GM19238 (cell line): ENCODE results near the gene PPP1R13L.
A peak's percentile ranks its signal among the peaks of the same experiment; 100 is the strongest.
"Not testable (repeated sequence)": the region's sequence is repeated elsewhere in the genome, so short reads cannot be mapped to it uniquely, and the experiment has no call there.

Experiments
- DNase-seq: peaks from one replicate; pipeline ENCODE4 v3.0.0; 2011; ENCODE audit warnings: low spot score; ENCODE audit not compliant: insufficient read length

PPP1R13L gene

DNA sequence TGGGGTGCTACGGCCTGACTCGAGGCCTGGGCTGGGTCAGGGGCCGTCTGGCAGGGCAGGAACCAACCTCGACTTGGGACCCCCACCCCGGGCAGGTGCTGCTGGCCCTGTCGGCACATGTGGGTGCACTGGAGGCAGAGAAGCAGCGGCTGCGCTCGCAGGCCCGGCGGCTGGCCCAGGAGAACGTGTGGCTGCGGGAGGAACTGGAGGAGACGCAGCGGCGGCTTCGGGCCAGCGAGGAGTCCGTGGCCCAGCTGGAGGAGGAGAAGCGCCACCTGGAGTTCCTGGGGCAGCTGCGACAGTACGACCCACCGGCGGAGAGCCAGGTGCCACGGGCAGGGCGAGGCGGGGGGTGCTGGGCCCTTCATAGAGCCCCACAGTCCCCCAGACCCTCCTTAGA is 58.4 kb downstream of the PPP1R13L start:
- DNase-seq: no peak

DNA sequence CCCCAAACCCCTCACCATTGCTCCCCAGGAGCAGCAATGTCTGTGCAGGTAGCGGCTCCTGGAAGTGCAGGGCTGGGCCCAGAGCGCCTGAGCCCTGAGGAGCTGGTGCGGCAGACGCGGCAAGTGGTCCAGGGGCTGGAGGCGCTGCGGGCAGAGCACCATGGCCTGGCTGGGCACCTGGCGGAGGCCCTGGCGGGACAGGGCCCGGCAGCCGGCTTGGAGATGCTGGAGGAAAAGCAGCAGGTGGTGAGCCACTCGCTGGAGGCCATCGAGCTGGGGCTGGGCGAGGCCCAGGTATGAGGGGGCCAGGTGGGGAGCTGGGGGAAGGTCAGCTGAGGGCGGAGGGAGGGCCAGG is 59.4 kb downstream of the PPP1R13L start:
- DNase-seq: no peak

DNA sequence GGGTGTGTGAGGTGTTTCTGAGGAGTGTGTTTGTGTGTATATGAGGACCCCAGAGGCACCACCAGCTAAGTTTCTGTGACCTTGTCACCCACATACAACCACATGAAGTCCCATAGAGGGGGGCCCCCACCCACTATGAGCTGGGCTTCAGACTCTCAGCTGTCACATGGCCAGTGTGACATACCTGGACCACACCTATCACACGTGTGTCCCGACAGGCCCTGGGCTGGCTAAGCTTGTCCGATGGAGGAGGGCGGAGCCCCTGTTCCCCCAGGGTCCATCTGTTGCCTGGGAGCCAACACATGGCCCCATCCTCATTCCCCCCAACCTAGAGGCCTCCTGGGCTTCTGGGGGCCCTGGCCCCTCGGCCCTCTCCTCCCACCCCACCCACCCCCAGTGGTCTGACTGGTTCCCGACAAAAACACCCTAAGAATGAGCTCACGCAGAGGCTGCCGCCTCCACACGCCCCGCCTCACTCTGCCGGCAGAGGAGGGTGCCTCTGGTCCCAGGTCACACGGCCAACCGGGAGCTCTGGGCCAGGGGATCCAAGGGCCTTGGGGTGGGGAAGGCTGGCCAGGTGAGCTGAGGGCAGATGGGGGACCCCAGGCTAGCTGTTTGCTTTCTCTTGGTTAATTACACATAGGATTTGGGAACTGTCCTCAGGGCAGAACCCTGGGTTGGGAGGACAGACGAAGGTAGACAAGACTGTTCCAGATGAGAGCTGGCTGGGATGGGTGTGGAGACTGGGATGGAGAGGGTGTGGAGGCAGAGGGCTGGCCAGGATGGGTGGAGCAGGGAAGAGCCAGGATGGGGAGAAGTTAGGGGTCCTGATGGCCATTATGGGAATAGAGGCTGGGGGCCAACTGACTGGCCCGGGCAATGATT is 60.0 kb downstream of the PPP1R13L start:
- DNase-seq: no peak

DNA sequence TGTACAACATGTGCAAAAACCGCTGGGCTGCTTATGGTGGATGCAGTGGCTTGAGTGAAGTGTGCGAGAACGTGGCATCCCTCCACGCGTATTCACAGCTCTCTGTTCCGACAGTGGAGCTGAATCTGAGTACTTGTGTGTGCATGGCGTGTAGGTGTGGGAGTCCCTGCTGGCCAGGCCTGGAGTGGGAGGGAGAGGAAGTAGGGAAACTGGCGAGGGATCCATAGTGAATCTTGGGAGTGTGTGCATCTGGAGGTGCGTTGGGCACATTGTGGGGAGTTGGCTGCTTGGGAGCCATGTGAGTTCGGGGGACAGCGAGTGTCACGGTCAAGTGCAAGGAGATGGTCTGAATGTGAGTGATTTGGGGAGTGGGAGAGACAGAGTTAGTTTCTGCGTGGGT is 62.0 kb downstream of the PPP1R13L start:
- DNase-seq: no peak

DNA sequence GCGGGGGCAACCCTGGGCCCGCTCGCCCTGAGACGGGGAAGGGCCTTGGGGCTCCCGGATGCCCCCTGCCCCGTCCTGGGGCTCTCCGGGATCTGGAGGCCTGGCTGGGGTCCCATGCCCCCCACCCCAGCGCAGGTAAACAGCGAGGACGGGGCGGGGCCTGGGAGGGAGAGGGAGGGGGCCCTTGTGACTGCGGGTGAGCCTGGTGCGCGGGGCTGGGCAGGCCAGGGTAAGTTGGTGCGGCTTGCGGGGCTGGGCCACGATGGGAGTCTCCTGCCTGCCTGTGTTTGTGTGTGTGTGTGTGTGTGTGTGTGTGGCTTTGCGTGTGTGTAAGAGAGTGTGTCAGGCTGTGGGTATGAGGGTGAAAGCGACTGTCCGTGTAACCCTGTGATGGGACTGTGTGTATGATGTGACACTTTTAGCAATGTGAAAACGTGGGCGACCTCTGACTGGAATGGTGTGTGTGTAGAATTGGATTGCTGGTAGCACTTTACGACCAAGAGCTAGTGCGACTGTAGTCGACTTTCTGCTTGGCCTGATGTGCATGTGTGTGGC is 63.9 kb downstream of the PPP1R13L start:
- DNase-seq: no peak

DNA sequence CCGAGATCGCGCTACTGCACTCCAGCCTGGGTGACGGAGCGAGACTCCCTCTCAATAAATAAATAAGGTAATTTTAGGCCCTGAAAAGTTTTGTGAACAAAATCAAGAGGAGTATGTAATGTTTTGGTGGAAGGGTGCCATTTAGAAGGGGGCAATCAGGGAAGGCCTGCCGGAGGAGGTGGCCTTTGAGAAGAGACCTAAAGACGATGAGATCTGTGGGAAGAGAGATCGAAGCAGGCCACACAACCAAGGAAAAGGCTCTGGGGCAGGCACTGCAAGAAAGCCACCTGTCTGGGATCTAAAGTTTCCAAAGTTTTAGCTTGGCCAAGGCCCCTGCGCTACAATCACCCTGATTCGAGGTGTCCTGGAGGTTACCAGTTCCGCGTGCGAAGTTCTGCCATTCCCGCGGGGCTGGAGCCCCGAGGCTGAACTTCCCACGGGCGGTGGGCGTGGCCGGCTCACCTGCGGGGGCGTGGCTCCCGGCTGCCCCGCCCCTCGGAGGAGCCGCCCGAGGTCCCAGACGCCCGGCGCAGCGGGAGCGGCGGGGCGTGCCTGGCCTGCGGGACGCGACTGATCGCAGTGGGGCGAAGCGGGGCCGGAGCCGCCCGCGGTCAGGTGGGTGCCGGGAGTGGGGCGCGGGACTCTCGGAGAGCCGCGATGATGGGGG is 64.5 kb downstream of the PPP1R13L start, which contains the start of gene KLC3:
TSS of gene KLC3 (plus strand) at position 519 of the 667 bp plus-strand sequence. CDS start 4,792 bp downstream, outside the sequence.
- peak; percentile 53 for DNase-seq

DNA sequence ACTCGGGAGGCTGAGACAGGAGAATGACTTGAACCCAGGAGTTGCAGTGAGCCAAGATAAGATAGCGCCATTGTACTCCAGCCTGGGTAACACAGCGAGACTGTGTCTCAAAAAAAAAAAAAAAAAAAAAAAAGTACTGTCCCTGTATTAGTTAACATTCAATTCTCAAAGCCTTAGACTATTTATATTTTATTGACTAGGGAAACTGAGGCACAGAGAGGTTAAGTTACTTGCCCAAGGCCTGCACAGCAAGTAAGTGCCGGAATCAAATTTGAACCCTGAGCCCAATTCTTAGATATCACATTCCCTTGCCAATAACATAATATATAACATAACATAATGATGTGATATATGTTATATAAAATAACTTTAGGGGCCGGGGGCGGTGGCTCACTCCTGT is 65.2 kb downstream of the PPP1R13L start:
- DNase-seq: no peak

DNA sequence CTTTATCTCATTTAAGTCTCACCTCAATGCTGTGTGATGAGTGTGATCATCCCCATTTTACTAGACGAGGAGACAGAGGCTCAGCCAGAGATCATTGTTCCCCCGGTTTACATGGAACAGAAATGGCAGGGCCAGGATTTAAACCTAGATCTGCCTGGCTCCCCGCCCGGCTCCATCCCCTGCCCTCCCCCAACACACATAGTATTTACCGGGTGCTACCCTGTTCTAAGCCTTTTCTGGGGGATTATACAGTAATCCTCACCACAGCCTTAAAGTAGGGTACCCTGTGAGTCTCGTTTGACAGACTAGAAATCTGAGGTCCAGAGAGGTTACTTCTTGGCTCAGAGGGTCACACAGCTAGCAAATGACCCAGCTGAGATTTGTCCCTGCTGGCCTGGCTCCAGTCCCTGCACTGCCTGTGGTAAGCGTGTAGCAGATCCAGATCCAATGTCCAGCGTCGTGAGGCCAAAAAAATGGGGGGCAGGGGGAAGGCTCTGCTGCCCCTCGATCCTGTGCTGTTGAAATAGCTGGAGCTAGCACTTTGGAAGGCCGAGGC is 68.1 kb downstream of the PPP1R13L start:
- no peak for DNase-seq

DNA sequence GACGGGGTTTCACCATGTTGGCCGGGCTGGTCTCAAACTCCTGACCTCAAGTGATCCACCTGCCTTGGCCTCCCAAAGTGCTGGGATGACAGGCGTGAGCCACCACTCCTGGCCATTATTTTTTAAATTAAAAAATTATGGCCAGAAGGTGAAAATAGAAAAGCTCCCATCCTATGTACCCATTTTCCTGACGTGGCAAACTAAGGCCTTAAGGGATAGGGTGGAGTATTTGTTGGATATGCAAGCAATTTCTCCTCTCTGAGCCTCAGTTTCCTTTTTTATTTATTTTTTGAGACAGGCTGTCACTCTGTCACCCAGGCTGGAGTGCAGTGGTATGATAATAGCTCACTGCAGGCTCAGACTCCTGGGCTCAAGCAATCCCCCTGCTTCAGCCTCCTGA is 70.0 kb downstream of the PPP1R13L start:
- DNase-seq: not testable (repeated sequence)

DNA sequence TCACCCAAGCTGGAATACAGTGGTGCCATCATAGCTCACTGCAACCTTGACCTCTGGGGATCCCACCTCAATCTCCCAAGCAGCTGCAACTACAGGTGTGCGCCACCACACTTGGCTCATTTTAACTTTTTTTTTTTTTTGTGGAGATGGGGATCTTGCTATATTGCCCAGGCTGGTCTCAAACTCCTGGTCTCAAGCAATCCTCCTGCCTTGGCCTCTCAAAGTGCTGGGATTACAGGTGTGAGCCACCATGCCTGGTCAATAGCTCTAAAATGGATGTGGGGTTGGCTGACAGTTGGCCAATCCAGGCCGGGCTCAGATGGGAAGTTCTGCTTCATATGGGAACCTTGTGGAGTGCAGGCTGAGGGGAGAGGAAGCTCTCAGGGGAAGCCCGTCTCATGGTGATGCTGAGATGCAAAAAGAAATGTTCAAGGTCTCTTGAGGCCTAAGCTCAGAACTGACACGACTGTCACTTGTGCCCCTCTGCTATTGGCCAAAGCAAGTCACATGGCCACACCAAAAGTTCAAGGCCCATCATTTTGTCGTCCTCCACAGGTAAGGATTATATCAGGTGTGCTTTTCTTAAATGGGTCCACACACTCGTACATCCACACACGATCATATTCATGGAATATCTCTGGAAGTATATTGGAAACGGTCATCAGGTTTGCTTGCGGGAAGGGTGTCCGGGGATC is 71.1 kb downstream of the PPP1R13L start:
- no peak for DNase-seq

DNA sequence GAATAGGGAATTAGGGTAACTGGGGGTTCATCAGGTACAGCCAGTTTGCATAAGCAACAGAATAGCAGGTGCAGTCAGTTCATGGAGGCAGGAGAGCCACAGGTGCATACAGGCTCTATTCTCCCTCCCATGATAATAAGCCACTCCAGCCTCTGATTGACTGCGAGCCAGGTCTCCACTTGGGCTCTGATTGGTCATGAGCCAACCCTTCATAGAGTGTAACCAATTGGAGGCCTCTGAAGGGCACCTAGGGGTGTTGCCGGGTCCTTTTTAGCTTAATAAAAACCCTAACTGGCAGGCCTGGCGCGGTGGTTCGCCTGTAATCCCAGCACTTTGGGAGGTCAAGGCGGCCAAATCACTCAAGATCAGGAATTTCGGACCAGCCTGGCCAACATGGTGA is 73.5 kb downstream of the PPP1R13L start:
- no peak for DNase-seq
